ENCODE data around the gene EARS2. TPM values are rescaled to one million over a fixed set of nuclear protein-coding genes. Genes with fewer than 3 reads are reported as not detected.

EARS2 gene
- polyA plus RNA-seq, 1 donor (not counting 4 experiments of a cell fraction or from before 2014, with no cell fraction given), result 32.7 TPM

DNA sequence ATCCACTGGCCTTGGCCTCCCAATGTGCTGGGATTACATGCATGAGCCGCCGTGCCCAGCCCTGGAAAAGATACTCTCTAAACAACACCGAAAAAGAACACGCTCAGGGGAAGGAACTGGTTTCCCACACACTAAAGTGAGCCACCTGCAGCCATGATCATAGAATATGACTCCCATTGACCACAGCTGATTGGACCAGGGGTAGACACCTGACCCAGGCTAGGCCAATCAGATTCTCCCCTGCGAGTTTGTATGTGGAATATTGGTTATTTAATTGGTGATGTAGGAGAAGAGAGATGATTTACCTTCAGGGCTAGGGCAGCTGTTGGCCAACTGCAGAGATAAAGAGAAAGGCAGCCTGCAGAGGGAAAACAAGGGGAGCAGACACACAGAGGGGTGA lies 37.9 kb downstream of the EARS2 start:
- H3K9ac ChIP-seq (ENCODE audit: control insufficient read depth, extremely low read depth, insufficient read depth, low read length), result no peak overlapping the region
- H3K27ac ChIP-seq (ENCODE audit: control insufficient read depth, insufficient read depth, low read length), result no peak overlapping the region
- H3K9me1 ChIP-seq (ENCODE audit: control insufficient read depth, extremely low read depth, insufficient read depth, low read length), result no peaks in the 10 kb centered on the region
- no peak overlapping the region for H3K4me3 ChIP-seq (ENCODE audit: control insufficient read depth in 2 of 3, extremely low read depth in 1 of 3, insufficient read depth in 2 of 3, low read depth in 1 of 3, low read length in 3 of 3)
- H4K20me1 ChIP-seq (ENCODE audit: control insufficient read depth, extremely low read depth, insufficient read depth, low read length), result no peaks in the 10 kb centered on the region
- H3K4me1 ChIP-seq (ENCODE audit: control insufficient read depth, extremely low read depth, insufficient read depth, low read length), result no peaks in the 10 kb centered on the region
- no peaks in the 10 kb centered on the region for H3K79me2 ChIP-seq (ENCODE audit: control insufficient read depth, insufficient read depth, low read length)
- no peaks in the 10 kb centered on the region for H3K9me3 ChIP-seq (ENCODE audit: control insufficient read depth, low read depth, low read length)
- H3K4me2 ChIP-seq (ENCODE audit: control insufficient read depth, extremely low read depth, insufficient read depth, low read depth, low read length), result no peak overlapping the region
- H2AFZ ChIP-seq (ENCODE audit: control insufficient read depth, low read length), result no peak overlapping the region
- peaks cover 13 to 16% of the 10 kb centered on the region in 2 experiments for H3K36me3 ChIP-seq (ENCODE audit: control insufficient read depth in 2 of 2, extremely low read depth in 1 of 2, insufficient read depth in 2 of 2, low read length in 2 of 2)
- no peak for DNase-seq (ENCODE audit: low read depth, low spot score)
- TF ChIP-seq EZH2 (IDR thresholded peaks at IDR 0.05; ENCODE audit: low read length) (no peak), CTCF (optimal IDR thresholded peaks at IDR 0.05 in 1 of 3, IDR thresholded peaks at IDR 0.05 in 1 of 3, conservative IDR thresholded peaks at IDR 0.05 in 1 of 3; ENCODE audit: extremely low read depth in 1 of 3, insufficient read depth in 2 of 3, low read length in 3 of 3) (no peak)
- no peaks in the 10 kb centered on the region for H3K27me3 ChIP-seq (ENCODE audit: control insufficient read depth, extremely low read depth, insufficient read depth, low read length)
- dilution Hi-C loops (cut with MboI; ENCODE audit: extremely low pct_ligation_motif_present, low sequenced_read_pairs), result no loop called here
- no peak for FAIRE-seq

DNA sequence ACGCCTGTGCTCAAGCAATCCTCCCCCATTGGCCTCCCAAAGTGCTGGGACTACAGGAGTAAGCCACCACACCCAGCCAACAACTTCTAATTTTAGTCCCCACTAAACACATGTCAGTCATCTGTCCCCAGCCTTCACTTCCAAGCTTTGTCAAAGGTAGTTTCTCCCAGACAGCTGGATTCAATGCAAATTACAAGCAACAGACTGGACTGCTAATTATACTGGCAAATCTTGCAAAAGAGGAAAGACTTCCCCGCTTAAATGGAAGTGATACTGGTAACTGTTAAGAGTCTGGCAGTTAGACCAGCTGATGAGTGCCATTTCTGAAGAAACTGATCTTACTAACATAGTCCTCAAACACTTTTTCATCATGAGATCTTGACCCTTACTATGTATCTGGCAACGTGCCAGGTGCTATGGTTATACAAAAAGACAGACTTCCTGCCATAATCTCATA lies 38.7 kb downstream of the EARS2 start:
- Histone ChIP-seq H4K20me1 (ENCODE audit: control insufficient read depth, extremely low read depth, insufficient read depth, low read length) (no peaks in the 10 kb centered on the region), H3K36me3 (ENCODE audit: control insufficient read depth in 2 of 2, extremely low read depth in 1 of 2, insufficient read depth in 2 of 2, low read length in 2 of 2) (peaks cover 9% of the 10 kb centered on the region in 2 experiments), H3K4me1 (ENCODE audit: control insufficient read depth, extremely low read depth, insufficient read depth, low read length) (no peaks in the 10 kb centered on the region), H3K4me3 (ENCODE audit: control insufficient read depth in 2 of 3, extremely low read depth in 1 of 3, insufficient read depth in 2 of 3, low read depth in 1 of 3, low read length in 3 of 3) (no peak overlapping the region), H3K79me2 (ENCODE audit: control insufficient read depth, insufficient read depth, low read length) (no peaks in the 10 kb centered on the region), H3K9me3 (ENCODE audit: control insufficient read depth, low read depth, low read length) (no peaks in the 10 kb centered on the region), H3K27me3 (ENCODE audit: control insufficient read depth, extremely low read depth, insufficient read depth, low read length) (no peaks in the 10 kb centered on the region), H3K9me1 (ENCODE audit: control insufficient read depth, extremely low read depth, insufficient read depth, low read length) (no peaks in the 10 kb centered on the region), H3K4me2 (ENCODE audit: control insufficient read depth, extremely low read depth, insufficient read depth, low read depth, low read length) (no peak overlapping the region), H3K9ac (ENCODE audit: control insufficient read depth, extremely low read depth, insufficient read depth, low read length) (no peak overlapping the region), H3K27ac (ENCODE audit: control insufficient read depth, insufficient read depth, low read length) (no peak overlapping the region), H2AFZ (ENCODE audit: control insufficient read depth, low read length) (no peak overlapping the region)
- dilution Hi-C loops (cut with MboI; ENCODE audit: extremely low pct_ligation_motif_present, low sequenced_read_pairs), result no loop called here
- no peak for FAIRE-seq
- TF ChIP-seq EZH2 (IDR thresholded peaks at IDR 0.05; ENCODE audit: low read length), result no peak
- no peak for DNase-seq (ENCODE audit: low read depth, low spot score)
